Measurements from ENCODE around the gene KCNJ18.
"Not testable (repeated sequence)": the region's sequence is repeated elsewhere in the genome, so short reads cannot be mapped to it uniquely, and the experiment has no call there.

Gene KCNJ18

GRCh38 chr17:21661455-21661854, 30.9 kb upstream of the KCNJ18 start:
- not testable (repeated sequence) for H3K4me2 ChIP-seq (ENCODE audit: low read length); H3K36me3 ChIP-seq (ENCODE audit: insufficient read depth, low read length); H3F3A ChIP-seq (ENCODE audit: insufficient read depth, low read length); H3K79me2 ChIP-seq (ENCODE audit: insufficient read depth, low read length); H2AFZ ChIP-seq (ENCODE audit: low read length); H3K9me2 ChIP-seq (ENCODE audit: low read depth, low read length); H3K27me3 ChIP-seq (ENCODE audit: insufficient read depth, low read length); H4K20me1 ChIP-seq (ENCODE audit: insufficient read depth, low read length); H3K9me3 ChIP-seq (ENCODE audit: low read length); H3K9ac ChIP-seq (ENCODE audit: low read length); H3K27ac ChIP-seq (ENCODE audit: low read depth, low read length, poor library complexity, severe bottlenecking); H3K4me3 ChIP-seq (ENCODE audit: low read depth, low read length, poor library complexity, severe bottlenecking); H3K4me1 ChIP-seq (ENCODE audit: insufficient read depth, low read length, severe bottlenecking)

GRCh38 chr17:21663166-21663565, 29.2 kb upstream of the KCNJ18 start:
- not testable (repeated sequence) for H3K9me2 ChIP-seq (ENCODE audit: low read depth, low read length); H3K4me1 ChIP-seq (ENCODE audit: insufficient read depth, low read length, severe bottlenecking)

GRCh38 chr17:21663614-21664474, 28.5 kb upstream of the KCNJ18 start:
- not testable (repeated sequence) for H3K4me3 ChIP-seq (ENCODE audit: low read depth, low read length, poor library complexity, severe bottlenecking); H3K9me2 ChIP-seq (ENCODE audit: low read depth, low read length); H3K4me2 ChIP-seq (ENCODE audit: low read length); H3K36me3 ChIP-seq (ENCODE audit: insufficient read depth, low read length); H3K79me2 ChIP-seq (ENCODE audit: insufficient read depth, low read length); H3K27ac ChIP-seq (ENCODE audit: low read depth, low read length, poor library complexity, severe bottlenecking); H3K9me3 ChIP-seq (ENCODE audit: low read length); H3K27me3 ChIP-seq (ENCODE audit: insufficient read depth, low read length); H4K20me1 ChIP-seq (ENCODE audit: insufficient read depth, low read length); H2AFZ ChIP-seq (ENCODE audit: low read length); H3K9ac ChIP-seq (ENCODE audit: low read length); H3F3A ChIP-seq (ENCODE audit: insufficient read depth, low read length); H3K4me1 ChIP-seq (ENCODE audit: insufficient read depth, low read length, severe bottlenecking)

More at GRCh38 chr17:21663166-21663565, 29.2 kb upstream of the KCNJ18 start:
- H3K79me2 ChIP-seq (ENCODE audit: insufficient read depth, low read length); H3K27ac ChIP-seq (ENCODE audit: low read depth, low read length, poor library complexity, severe bottlenecking); H3K36me3 ChIP-seq (ENCODE audit: insufficient read depth, low read length); H3K4me2 ChIP-seq (ENCODE audit: low read length); H4K20me1 ChIP-seq (ENCODE audit: insufficient read depth, low read length); H2AFZ ChIP-seq (ENCODE audit: low read length); H3K27me3 ChIP-seq (ENCODE audit: insufficient read depth, low read length); H3K9me3 ChIP-seq (ENCODE audit: low read length); H3K9ac ChIP-seq (ENCODE audit: low read length); H3K4me3 ChIP-seq (ENCODE audit: low read depth, low read length, poor library complexity, severe bottlenecking); H3F3A ChIP-seq (ENCODE audit: insufficient read depth, low read length): not testable (repeated sequence)

- H3K27ac ChIP-seq (ENCODE audit: low read depth, low read length, poor library complexity, severe bottlenecking); H3K9me3 ChIP-seq (ENCODE audit: low read length); H3K79me2 ChIP-seq (ENCODE audit: insufficient read depth, low read length): not testable (repeated sequence)
Measured at GRCh38 chr17:21665171-21665570, 27.2 kb upstream of the KCNJ18 start.

GRCh38 chr17:21665935-21666493, 26.3 kb upstream of the KCNJ18 start:
- H3K9me3 ChIP-seq (ENCODE audit: low read length); H3K4me3 ChIP-seq (ENCODE audit: low read depth, low read length, poor library complexity, severe bottlenecking); H3K36me3 ChIP-seq (ENCODE audit: insufficient read depth, low read length); H2AFZ ChIP-seq (ENCODE audit: low read length); H3F3A ChIP-seq (ENCODE audit: insufficient read depth, low read length); H4K20me1 ChIP-seq (ENCODE audit: insufficient read depth, low read length); H3K4me1 ChIP-seq (ENCODE audit: insufficient read depth, low read length, severe bottlenecking); H3K27me3 ChIP-seq (ENCODE audit: insufficient read depth, low read length); H3K27ac ChIP-seq (ENCODE audit: low read depth, low read length, poor library complexity, severe bottlenecking); H3K9ac ChIP-seq (ENCODE audit: low read length); H3K79me2 ChIP-seq (ENCODE audit: insufficient read depth, low read length); H3K9me2 ChIP-seq (ENCODE audit: low read depth, low read length); H3K4me2 ChIP-seq (ENCODE audit: low read length): not testable (repeated sequence)

More at GRCh38 chr17:21665171-21665570, 27.2 kb upstream of the KCNJ18 start:
- not testable (repeated sequence) for H3K4me3 ChIP-seq (ENCODE audit: low read depth, low read length, poor library complexity, severe bottlenecking); H3K36me3 ChIP-seq (ENCODE audit: insufficient read depth, low read length); H3K4me1 ChIP-seq (ENCODE audit: insufficient read depth, low read length, severe bottlenecking); H4K20me1 ChIP-seq (ENCODE audit: insufficient read depth, low read length); H3K9ac ChIP-seq (ENCODE audit: low read length); H3K9me2 ChIP-seq (ENCODE audit: low read depth, low read length); H3K4me2 ChIP-seq (ENCODE audit: low read length); H2AFZ ChIP-seq (ENCODE audit: low read length); H3K27me3 ChIP-seq (ENCODE audit: insufficient read depth, low read length); H3F3A ChIP-seq (ENCODE audit: insufficient read depth, low read length)

GRCh38 chr17:21666711-21667412, 25.5 kb upstream of the KCNJ18 start:
- not testable (repeated sequence) for H3K4me1 ChIP-seq (ENCODE audit: insufficient read depth, low read length, severe bottlenecking); H3K9ac ChIP-seq (ENCODE audit: low read length); H3K79me2 ChIP-seq (ENCODE audit: insufficient read depth, low read length); H3K9me3 ChIP-seq (ENCODE audit: low read length); H3K36me3 ChIP-seq (ENCODE audit: insufficient read depth, low read length); H3K4me2 ChIP-seq (ENCODE audit: low read length); H3K9me2 ChIP-seq (ENCODE audit: low read depth, low read length); H3F3A ChIP-seq (ENCODE audit: insufficient read depth, low read length); H4K20me1 ChIP-seq (ENCODE audit: insufficient read depth, low read length); H3K27ac ChIP-seq (ENCODE audit: low read depth, low read length, poor library complexity, severe bottlenecking); H2AFZ ChIP-seq (ENCODE audit: low read length); H3K4me3 ChIP-seq (ENCODE audit: low read depth, low read length, poor library complexity, severe bottlenecking); H3K27me3 ChIP-seq (ENCODE audit: insufficient read depth, low read length)

- H3K9ac ChIP-seq (ENCODE audit: low read length); H3K79me2 ChIP-seq (ENCODE audit: insufficient read depth, low read length); H3K9me2 ChIP-seq (ENCODE audit: low read depth, low read length); H4K20me1 ChIP-seq (ENCODE audit: insufficient read depth, low read length); H3K4me3 ChIP-seq (ENCODE audit: low read depth, low read length, poor library complexity, severe bottlenecking); H3K4me2 ChIP-seq (ENCODE audit: low read length); H3K27ac ChIP-seq (ENCODE audit: low read depth, low read length, poor library complexity, severe bottlenecking); H3K36me3 ChIP-seq (ENCODE audit: insufficient read depth, low read length); H3K27me3 ChIP-seq (ENCODE audit: insufficient read depth, low read length); H2AFZ ChIP-seq (ENCODE audit: low read length); H3K4me1 ChIP-seq (ENCODE audit: insufficient read depth, low read length, severe bottlenecking); H3K9me3 ChIP-seq (ENCODE audit: low read length); H3F3A ChIP-seq (ENCODE audit: insufficient read depth, low read length): not testable (repeated sequence)
Measured at GRCh38 chr17:21667413-21668117, 24.8 kb upstream of the KCNJ18 start.

Data from OCI-LY1 (cell line).